ENCODE results near the gene GPR137C. TPM values are rescaled to one million over a fixed set of nuclear protein-coding genes. Genes with fewer than 3 reads are reported as not detected.

Gene GPR137C
- total and polyA plus RNA-seq, 12 donors: 0.62 to 2.3 (median 1.1) TPM

GRCh38 chr14:52641745-52642144 is 89.1 kb downstream of the GPR137C start:
- WGBS, 2 donors: 99 to 100% methylated on average over 1 of the region's 1 CpG
- H3K36me3 ChIP-seq: peaks cover 0 to 73% (median 25%) of the 10 kb centered on the region in 9 donors
- DNase-seq (no peak), ATAC-seq (no peak)
- no peaks in the 10 kb centered on the region for H3K27me3 ChIP-seq
- no peak overlapping the region for H3K4me3 ChIP-seq
- no peaks in the 10 kb centered on the region for H3K4me1 ChIP-seq
- H3K9me3 ChIP-seq: peaks cover 0 to 11% (median 2%) of the 10 kb centered on the region in 11 donors
- intact Hi-C loops (cut with DNase I): no loop called here
- no peak for TF ChIP-seq CTCF (IDR thresholded peaks at IDR 0.05)
- H3K27ac ChIP-seq: no peak overlapping the region

GRCh38 chr14:52649511-52649910 is 96.9 kb downstream of the GPR137C start:
- H3K36me3 ChIP-seq: peaks cover 0 to 97% (median 34%) of the 10 kb centered on the region in 9 donors
- no peaks in the 10 kb centered on the region for H3K27me3 ChIP-seq

GRCh38 chr14:52650774-52651173 is 98.1 kb downstream of the GPR137C start:
- 70 to 88% methylated on average over 6 of the region's 6 CpGs for WGBS, 2 donors
- H3K4me3 ChIP-seq: no peak overlapping the region
- intact Hi-C loops (cut with DNase I): no loop called here
- no peak for TF ChIP-seq CTCF (IDR thresholded peaks at IDR 0.05)
- no peaks in the 10 kb centered on the region for H3K9me3 ChIP-seq
- DNase-seq: no peak
- no peaks in the 10 kb centered on the region for H3K27me3 ChIP-seq
- ATAC-seq: no peak
- H3K36me3 ChIP-seq: peaks cover 0 to 97% (median 25%) of the 10 kb centered on the region in 9 donors
- H3K27ac ChIP-seq: no peak overlapping the region
- H3K4me1 ChIP-seq: no peaks in the 10 kb centered on the region

More at GRCh38 chr14:52649511-52649910, 96.9 kb downstream of the GPR137C start:
- WGBS, 2 donors: 92 to 95% methylated on average over 1 of the region's 1 CpG
- H3K27ac ChIP-seq: no peak overlapping the region
- no peaks in the 10 kb centered on the region for H3K9me3 ChIP-seq
- DNase-seq: no peak
- no peak overlapping the region for H3K4me3 ChIP-seq
- TF ChIP-seq CTCF (IDR thresholded peaks at IDR 0.05): no peak
- no peak for ATAC-seq
- H3K4me1 ChIP-seq: no peaks in the 10 kb centered on the region
- intact Hi-C loops (cut with DNase I): no loop called here

DNA sequence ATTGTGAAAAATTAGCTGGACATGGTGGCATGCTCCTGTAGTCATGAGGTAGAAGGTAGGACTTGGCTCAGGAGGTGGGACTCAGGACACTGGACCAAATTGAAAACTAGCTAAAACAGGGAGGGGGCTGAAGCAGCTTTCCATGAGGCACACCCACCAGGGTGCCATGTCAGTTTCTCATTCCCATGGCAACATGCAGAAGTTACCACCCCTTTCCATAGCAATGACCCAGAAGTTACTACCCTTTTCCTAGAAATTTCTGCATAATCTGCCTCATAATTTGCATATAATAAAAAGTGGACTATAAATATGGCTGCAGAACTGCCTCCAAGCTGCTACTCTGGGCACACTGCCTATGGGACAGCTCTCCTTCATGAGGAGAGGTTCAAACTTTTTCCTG is 104.3 kb downstream of the GPR137C start:
- H3K27me3 ChIP-seq: no peaks in the 10 kb centered on the region
- TF ChIP-seq CTCF (IDR thresholded peaks at IDR 0.05): no peak
- no peak overlapping the region for H3K27ac ChIP-seq
- no peak for ATAC-seq
- no peaks in the 10 kb centered on the region for H3K4me1 ChIP-seq
- no peak for DNase-seq
- intact Hi-C loops (cut with DNase I): no loop called here
- no peak overlapping the region for H3K4me3 ChIP-seq
- H3K36me3 ChIP-seq: peaks cover 0 to 96% (median 28%) of the 10 kb centered on the region in 9 donors
- H3K9me3 ChIP-seq: no peaks in the 10 kb centered on the region
